ENCODE measurements around the gene RANGAP1.
A peak's percentile ranks its signal among the peaks of the same experiment; 100 is the strongest.

The RANGAP1 gene
- total RNA-seq, result 122 to 345 (median 181) reads per million in 9 experiments

GRCh38 chr22:41285820-41286638 is at the start of gene RANGAP1:
TSS of gene RANGAP1 (minus strand) at chr22:41286187. CDS start at chr22:41281044, 5,143 bp downstream.
- Mint-ChIP-seq H3K4me1 (ENCODE audit: low read depth in 2 of 2) (peaks cover 20 to 21% of the 10 kb centered on the region in 2 donors), H3K27ac (peak within 1 kb of the TSS; percentile 95 to 97), H3K4me3 (peak within 1 kb of the TSS; percentile 85 to 88), H3K36me3 (ENCODE audit: insufficient read depth) (peaks cover 31% of the 10 kb centered on the region), H3K27me3 (no peaks in the 10 kb centered on the region), H3K9me3 (no peaks in the 10 kb centered on the region)
- peak; percentile 85 for ATAC-seq (replicated peaks)
- DNase-seq, result peak; percentile 97

GRCh38 chr22:41334951-41335635 is 49.1 kb upstream of the RANGAP1 start:
- DNase-seq (no peak), ATAC-seq (replicated peaks) (no peak)
- Mint-ChIP-seq H3K4me1 (ENCODE audit: low read depth in 2 of 2) (peaks cover 2 to 10% of the 10 kb centered on the region in 2 donors), H3K4me3 (no peak overlapping the region), H3K9me3 (no peaks in the 10 kb centered on the region), H3K36me3 (ENCODE audit: insufficient read depth) (peaks cover 52% of the 10 kb centered on the region), H3K27ac (peak overlapping the region; percentile 31 to 73), H3K27me3 (no peaks in the 10 kb centered on the region)

GRCh38 chr22:41334215-41334614 is 48.2 kb upstream of the RANGAP1 start:
- no peaks in the 10 kb centered on the region for H3K9me3 Mint-ChIP-seq
- peaks cover 53% of the 10 kb centered on the region for H3K36me3 Mint-ChIP-seq (ENCODE audit: insufficient read depth)
- H3K4me3 Mint-ChIP-seq, result no peak overlapping the region

GRCh38 chr22:41333806-41334205 is 47.8 kb upstream of the RANGAP1 start:
- peaks cover 54% of the 10 kb centered on the region for H3K36me3 Mint-ChIP-seq (ENCODE audit: insufficient read depth)
- peaks cover 2 to 10% of the 10 kb centered on the region in 2 donors for H3K4me1 Mint-ChIP-seq (ENCODE audit: low read depth in 2 of 2)
- ATAC-seq (replicated peaks) (no peak), DNase-seq (no peak)
- H3K27me3 Mint-ChIP-seq, result no peaks in the 10 kb centered on the region
- H3K4me3 Mint-ChIP-seq, result no peak overlapping the region
- H3K27ac Mint-ChIP-seq, result peak overlapping the region in 1 of 2 donors; percentile 65
- no peaks in the 10 kb centered on the region for H3K9me3 Mint-ChIP-seq

More at GRCh38 chr22:41334215-41334614, 48.2 kb upstream of the RANGAP1 start:
- DNase-seq, result no peak
- ATAC-seq (replicated peaks), result no peak
- peak overlapping the region in 1 of 2 donors; percentile 65 for H3K27ac Mint-ChIP-seq
- peaks cover 2 to 10% of the 10 kb centered on the region in 2 donors for H3K4me1 Mint-ChIP-seq (ENCODE audit: low read depth in 2 of 2)
- H3K27me3 Mint-ChIP-seq, result no peaks in the 10 kb centered on the region

- Mint-ChIP-seq H3K27me3 (no peaks in the 10 kb centered on the region), H3K4me1 (ENCODE audit: low read depth in 2 of 2) (peaks cover 2 to 10% of the 10 kb centered on the region in 2 donors), H3K36me3 (ENCODE audit: insufficient read depth) (peaks cover 61% of the 10 kb centered on the region), H3K9me3 (no peaks in the 10 kb centered on the region), H3K27ac (peak overlapping the region; percentile 20 to 44), H3K4me3 (no peak overlapping the region)
- DNase-seq, result no peak
- ATAC-seq (replicated peaks), result no peak
Observed at GRCh38 chr22:41332217-41332939, 46.4 kb upstream of the RANGAP1 start.

- no peaks in the 10 kb centered on the region for H3K27me3 Mint-ChIP-seq
- H3K4me1 Mint-ChIP-seq (ENCODE audit: low read depth in 2 of 2), result peaks cover 0 to 13% of the 10 kb centered on the region in 2 donors
- no peaks in the 10 kb centered on the region for H3K9me3 Mint-ChIP-seq
- DNase-seq, result no peak
- no peak overlapping the region for H3K4me3 Mint-ChIP-seq
- no peak for ATAC-seq (replicated peaks)
- peaks cover 56% of the 10 kb centered on the region for H3K36me3 Mint-ChIP-seq (ENCODE audit: insufficient read depth)
- H3K27ac Mint-ChIP-seq, result no peak overlapping the region
Observed at GRCh38 chr22:41330169-41330568, 44.2 kb upstream of the RANGAP1 start.

- ATAC-seq (replicated peaks) (no peak), DNase-seq (no peak)
- H3K9me3 Mint-ChIP-seq, result no peaks in the 10 kb centered on the region
- H3K4me1 Mint-ChIP-seq (ENCODE audit: low read depth in 2 of 2), result peaks cover 3 to 21% of the 10 kb centered on the region in 2 donors
- no peak overlapping the region for H3K4me3 Mint-ChIP-seq
- peak overlapping the region in 1 of 2 donors; percentile 28 for H3K27ac Mint-ChIP-seq
- H3K27me3 Mint-ChIP-seq, result no peaks in the 10 kb centered on the region
- H3K36me3 Mint-ChIP-seq (ENCODE audit: insufficient read depth), result peaks cover 61% of the 10 kb centered on the region
Observed at GRCh38 chr22:41327124-41327523, 41.1 kb upstream of the RANGAP1 start.

GRCh38 chr22:41324821-41325528 is 39.0 kb upstream of the RANGAP1 start:
- peak overlapping the region; percentile 46 to 67 for H3K27ac Mint-ChIP-seq
- ATAC-seq (replicated peaks) (no peak), DNase-seq (no peak)
- H3K4me1 Mint-ChIP-seq (ENCODE audit: low read depth in 2 of 2), result peaks cover 3 to 25% of the 10 kb centered on the region in 2 donors
- H3K27me3 Mint-ChIP-seq, result no peaks in the 10 kb centered on the region
- peaks cover 49% of the 10 kb centered on the region for H3K36me3 Mint-ChIP-seq (ENCODE audit: insufficient read depth)
- H3K9me3 Mint-ChIP-seq, result no peaks in the 10 kb centered on the region
- H3K4me3 Mint-ChIP-seq, result no peak overlapping the region

- ATAC-seq (replicated peaks) (no peak), DNase-seq (no peak)
- Mint-ChIP-seq H3K9me3 (no peaks in the 10 kb centered on the region), H3K4me1 (ENCODE audit: low read depth in 2 of 2) (peaks cover 3 to 22% of the 10 kb centered on the region in 2 donors), H3K27ac (peak overlapping the region in 1 of 2 donors; percentile 66), H3K36me3 (ENCODE audit: insufficient read depth) (peaks cover 41% of the 10 kb centered on the region), H3K27me3 (no peaks in the 10 kb centered on the region), H3K4me3 (no peak overlapping the region)
Observed at GRCh38 chr22:41320416-41321240, 34.6 kb upstream of the RANGAP1 start.

- H3K27ac Mint-ChIP-seq, result no peak overlapping the region
- peaks cover 7 to 20% of the 10 kb centered on the region in 2 donors for H3K4me1 Mint-ChIP-seq (ENCODE audit: low read depth in 2 of 2)
- no peaks in the 10 kb centered on the region for H3K9me3 Mint-ChIP-seq
- no peak overlapping the region for H3K4me3 Mint-ChIP-seq
- peaks cover 18% of the 10 kb centered on the region for H3K36me3 Mint-ChIP-seq (ENCODE audit: insufficient read depth)
- no peaks in the 10 kb centered on the region for H3K27me3 Mint-ChIP-seq
- ATAC-seq (replicated peaks) (no peak), DNase-seq (no peak)
Observed at GRCh38 chr22:41315586-41315985, 29.6 kb upstream of the RANGAP1 start.

GRCh38 chr22:41314821-41315220 is 28.8 kb upstream of the RANGAP1 start:
- no peaks in the 10 kb centered on the region for H3K9me3 Mint-ChIP-seq
- H3K27ac Mint-ChIP-seq, result no peak overlapping the region
- no peaks in the 10 kb centered on the region for H3K27me3 Mint-ChIP-seq
- ATAC-seq (replicated peaks) (no peak), DNase-seq (no peak)
- H3K4me1 Mint-ChIP-seq (ENCODE audit: low read depth in 2 of 2), result peaks cover 7 to 18% of the 10 kb centered on the region in 2 donors
- no peak overlapping the region for H3K4me3 Mint-ChIP-seq
- peaks cover 16% of the 10 kb centered on the region for H3K36me3 Mint-ChIP-seq (ENCODE audit: insufficient read depth)

- Mint-ChIP-seq H3K36me3 (ENCODE audit: insufficient read depth) (peaks cover 16% of the 10 kb centered on the region), H3K27ac (peak overlapping the region in 1 of 2 donors; percentile 5), H3K9me3 (no peaks in the 10 kb centered on the region), H3K4me3 (no peak overlapping the region), H3K27me3 (no peaks in the 10 kb centered on the region), H3K4me1 (ENCODE audit: low read depth in 2 of 2) (peaks cover 18 to 28% of the 10 kb centered on the region in 2 donors)
- DNase-seq (no peak), ATAC-seq (replicated peaks) (no peak)
Observed at GRCh38 chr22:41311487-41311886, 25.5 kb upstream of the RANGAP1 start.

Data from effector memory CD8-positive, alpha-beta T cell (primary cell).